Measurements from ENCODE around the gene RNF207. TPM values are rescaled to one million over a fixed set of nuclear protein-coding genes. Genes with fewer than 3 reads are reported as not detected.

Gene RNF207
- total RNA-seq, 4 donors from 2014 or later: 10.8 to 43.2 (median 20.2) TPM

- TF ChIP-seq POLR2AphosphoS5 (IDR thresholded peaks at IDR 0.05) (peak in 1 of 2 donors; percentile 9), EP300 (IDR thresholded peaks at IDR 0.05) (no peak), POLR2A (IDR thresholded peaks at IDR 0.05; ENCODE audit: low read depth) (no peak)
- TF ChIP-seq, protein P1, sequence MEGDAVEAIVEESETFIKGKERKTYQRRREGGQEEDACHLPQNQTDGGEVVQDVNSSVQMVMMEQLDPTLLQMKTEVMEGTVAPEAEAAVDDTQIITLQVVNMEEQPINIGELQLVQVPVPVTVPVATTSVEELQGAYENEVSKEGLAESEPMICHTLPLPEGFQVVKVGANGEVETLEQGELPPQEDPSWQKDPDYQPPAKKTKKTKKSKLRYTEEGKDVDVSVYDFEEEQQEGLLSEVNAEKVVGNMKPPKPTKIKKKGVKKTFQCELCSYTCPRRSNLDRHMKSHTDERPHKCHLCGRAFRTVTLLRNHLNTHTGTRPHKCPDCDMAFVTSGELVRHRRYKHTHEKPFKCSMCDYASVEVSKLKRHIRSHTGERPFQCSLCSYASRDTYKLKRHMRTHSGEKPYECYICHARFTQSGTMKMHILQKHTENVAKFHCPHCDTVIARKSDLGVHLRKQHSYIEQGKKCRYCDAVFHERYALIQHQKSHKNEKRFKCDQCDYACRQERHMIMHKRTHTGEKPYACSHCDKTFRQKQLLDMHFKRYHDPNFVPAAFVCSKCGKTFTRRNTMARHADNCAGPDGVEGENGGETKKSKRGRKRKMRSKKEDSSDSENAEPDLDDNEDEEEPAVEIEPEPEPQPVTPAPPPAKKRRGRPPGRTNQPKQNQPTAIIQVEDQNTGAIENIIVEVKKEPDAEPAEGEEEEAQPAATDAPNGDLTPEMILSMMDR (IDR thresholded peaks at IDR 0.05): peak; percentile 53 to 79 (median 53)
- Histone ChIP-seq H3K27ac (replicated peaks in 1 of 4) (peak overlapping the region in 1 of 4 donors; percentile 33), H3K9me3 (no peaks in the 10 kb centered on the region), H3K27me3 (peaks cover 0 to 15% (median 4%) of the 10 kb centered on the region in 4 donors), H3K4me1 (peaks cover 49 to 56% (median 53%) of the 10 kb centered on the region in 4 donors), H3K36me3 (peaks cover 0 to 36% (median 30%) of the 10 kb centered on the region in 4 donors), H3K4me3 (peak overlapping the region; percentile 46 to 55 (median 50))
- no peak for DNase-seq (ENCODE audit: extremely low spot score)
- intact Hi-C loops (cut with DNase I): no loop called here
- 16% methylated on average over 15 of the region's 99 CpGs for WGBS
Measured at GRCh38 chr1:6208723-6209660, 3.1 kb downstream of the RNF207 start.

GRCh38 chr1:6209661-6210580 is 4.0 kb downstream of the RNF207 start:
- TF ChIP-seq POLR2AphosphoS5 (IDR thresholded peaks at IDR 0.05): no peak
- TF ChIP-seq POLR2A (IDR thresholded peaks at IDR 0.05; ENCODE audit: low read depth): no peak
- TF ChIP-seq EP300 (IDR thresholded peaks at IDR 0.05): no peak
- TF ChIP-seq, protein P1 (IDR thresholded peaks at IDR 0.05): no peak
- Histone ChIP-seq H3K4me1 (peaks cover 42 to 50% (median 48%) of the 10 kb centered on the region in 4 donors), H3K36me3 (peaks cover 0 to 36% (median 30%) of the 10 kb centered on the region in 4 donors), H3K27me3 (peaks cover 0 to 15% (median 4%) of the 10 kb centered on the region in 4 donors), H3K9me3 (no peaks in the 10 kb centered on the region), H3K27ac (replicated peaks in 1 of 4) (no peak overlapping the region), H3K4me3 (peak overlapping the region in 3 of 4 donors; percentile 47 to 55 (median 53))
- intact Hi-C loops (cut with DNase I): no loop called here
- DNase-seq (ENCODE audit: extremely low spot score): no peak
- 77% methylated on average over 11 of the region's 17 CpGs for WGBS

- Histone ChIP-seq H3K9me3 (no peaks in the 10 kb centered on the region), H3K27ac (replicated peaks in 1 of 4) (no peak overlapping the region), H3K27me3 (peaks cover 0 to 15% (median 2%) of the 10 kb centered on the region in 4 donors), H3K4me3 (no peak overlapping the region), H3K36me3 (peaks cover 0 to 42% (median 33%) of the 10 kb centered on the region in 4 donors), H3K4me1 (peaks cover 34 to 42% (median 40%) of the 10 kb centered on the region in 4 donors)
- TF ChIP-seq, protein P1 (IDR thresholded peaks at IDR 0.05): no peak
- TF ChIP-seq POLR2A (IDR thresholded peaks at IDR 0.05; ENCODE audit: low read depth) (no peak), POLR2AphosphoS5 (IDR thresholded peaks at IDR 0.05) (no peak), EP300 (IDR thresholded peaks at IDR 0.05) (no peak)
- 94% methylated on average over 11 of the region's 29 CpGs for WGBS
- intact Hi-C loops (cut with DNase I): no loop called here
- DNase-seq (ENCODE audit: extremely low spot score): no peak
Measured at GRCh38 chr1:6210591-6211355, 4.9 kb downstream of the RNF207 start.

GRCh38 chr1:6211731-6212130 is 5.8 kb downstream of the RNF207 start:
- intact Hi-C loops (cut with DNase I): no loop called here
- TF ChIP-seq POLR2AphosphoS5 (IDR thresholded peaks at IDR 0.05): no peak

More at GRCh38 chr1:6211731-6212130, 5.8 kb downstream of the RNF207 start:
- WGBS: 20% methylated on average over 1 of the region's 16 CpGs
- Histone ChIP-seq H3K9me3 (no peaks in the 10 kb centered on the region), H3K4me1 (peaks cover 24 to 32% (median 30%) of the 10 kb centered on the region in 4 donors), H3K36me3 (peaks cover 0 to 49% (median 40%) of the 10 kb centered on the region in 4 donors), H3K27me3 (peaks cover 0 to 6% (median 0%) of the 10 kb centered on the region in 4 donors), H3K27ac (replicated peaks in 1 of 4) (no peak overlapping the region), H3K4me3 (no peak overlapping the region)
- DNase-seq (ENCODE audit: extremely low spot score): no peak

All from esophagus muscularis mucosa (tissue), 4 donors.